Measurements from ENCODE around the gene ANKDD1A.

Gene ANKDD1A

GRCh38 chr15:64981812-64982431 is 70.2 kb downstream of the ANKDD1A start:
- no peak for DNase-seq

DNA sequence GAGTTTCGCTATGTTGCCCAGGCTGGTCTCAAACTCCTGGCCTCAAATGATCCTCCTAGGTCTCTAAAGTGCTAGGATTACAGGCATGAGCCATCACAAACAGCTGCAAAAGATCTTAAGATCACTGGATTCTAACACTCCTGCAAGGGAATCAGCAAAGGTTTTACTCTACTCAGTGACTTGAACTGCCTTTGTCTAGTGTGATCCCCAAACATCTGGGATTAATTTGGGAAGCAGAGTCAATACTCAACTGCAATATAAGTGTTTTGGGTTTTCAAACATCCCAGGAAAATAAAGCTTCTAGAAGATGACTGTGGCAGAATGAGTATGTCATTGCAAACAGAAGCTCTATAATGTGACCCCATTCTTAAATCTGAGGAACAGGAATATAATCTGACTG is 70.8 kb downstream of the ANKDD1A start:
- no peak for DNase-seq

DNA sequence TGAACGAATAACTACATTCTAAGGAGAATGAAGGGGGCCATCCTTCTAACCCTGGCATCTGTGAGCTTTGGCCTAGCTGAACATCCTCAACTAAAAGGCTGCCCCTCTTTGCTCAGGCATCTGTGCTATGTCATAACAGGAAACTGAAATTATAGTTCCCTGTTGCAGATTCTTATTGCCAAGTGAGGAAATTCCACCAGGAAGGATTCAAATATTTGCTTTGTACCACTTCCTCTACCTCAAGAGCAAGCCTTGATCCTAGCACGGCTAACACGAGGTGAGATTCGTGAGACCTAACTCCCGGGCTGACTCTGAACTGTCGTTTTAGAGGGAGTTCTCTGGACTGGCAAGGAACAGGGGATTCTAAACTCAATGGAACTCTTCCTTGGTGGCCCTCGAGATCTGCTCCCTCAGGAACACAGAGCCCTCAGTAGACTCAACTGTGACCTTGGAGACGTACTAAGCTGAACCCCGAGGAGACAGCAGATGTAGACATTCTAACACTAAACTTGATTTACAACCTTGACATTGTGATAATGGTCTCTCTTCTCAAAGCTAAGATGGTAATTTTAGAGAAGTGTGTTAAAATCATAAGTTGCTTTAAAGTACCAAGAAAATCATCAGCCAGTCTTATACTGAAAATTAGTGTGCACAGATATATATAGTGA is 73.8 kb downstream of the ANKDD1A start:
- DNase-seq, result no peak

- DNase-seq, result no peak
These were observed 75.4 kb downstream of the ANKDD1A start for GRCh38 chr15:64987136-64987535.

GRCh38 chr15:64989416-64990167 is 77.9 kb downstream of the ANKDD1A start, which contains the start of gene SPG21:
TSS of gene SPG21 (minus strand) at chr15:64989914. CDS start at chr15:64983569, 6,345 bp downstream.
- DNase-seq, result peak; percentile 57

DNA sequence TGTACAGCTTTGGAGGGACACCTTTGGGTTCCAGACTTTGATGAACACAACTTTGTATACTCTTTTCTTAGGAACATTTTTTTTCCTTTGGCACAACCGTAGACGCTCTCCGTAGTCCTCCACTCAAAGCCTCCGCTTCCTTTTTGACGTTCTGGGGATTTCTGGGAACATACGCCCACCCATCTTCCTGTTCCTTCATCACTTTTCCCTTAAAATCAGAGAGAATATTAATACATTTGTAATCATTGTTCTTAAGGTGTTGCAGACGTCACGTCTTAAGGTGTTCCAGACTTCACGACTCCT is 78.4 kb downstream of the ANKDD1A start:
- DNase-seq, result no peak

GRCh38 chr15:64991536-64992135 is 79.9 kb downstream of the ANKDD1A start:
- DNase-seq, result no peak

- no peak for DNase-seq
These were observed 81.6 kb downstream of the ANKDD1A start for GRCh38 chr15:64993290-64993689.

DNA sequence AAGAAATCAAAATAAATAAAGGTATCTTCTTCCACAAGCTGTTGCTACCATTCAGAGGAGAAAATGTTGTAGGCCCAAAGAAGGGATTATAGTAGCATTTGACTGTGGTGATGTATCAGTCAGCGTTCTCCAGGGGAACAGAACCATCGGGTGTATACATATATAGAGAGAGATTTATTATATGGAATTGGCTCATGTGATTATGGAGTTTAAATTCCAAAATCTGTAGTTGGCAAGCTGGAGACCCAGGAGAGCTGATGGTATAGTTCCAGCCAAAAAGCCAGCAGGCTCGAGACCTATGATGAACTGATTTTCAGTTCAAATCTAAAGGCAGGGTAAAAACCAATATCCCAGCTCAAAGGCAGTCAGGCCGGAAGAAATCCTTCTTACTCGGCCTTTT is 85.4 kb downstream of the ANKDD1A start:
- DNase-seq, result no peak

DNA sequence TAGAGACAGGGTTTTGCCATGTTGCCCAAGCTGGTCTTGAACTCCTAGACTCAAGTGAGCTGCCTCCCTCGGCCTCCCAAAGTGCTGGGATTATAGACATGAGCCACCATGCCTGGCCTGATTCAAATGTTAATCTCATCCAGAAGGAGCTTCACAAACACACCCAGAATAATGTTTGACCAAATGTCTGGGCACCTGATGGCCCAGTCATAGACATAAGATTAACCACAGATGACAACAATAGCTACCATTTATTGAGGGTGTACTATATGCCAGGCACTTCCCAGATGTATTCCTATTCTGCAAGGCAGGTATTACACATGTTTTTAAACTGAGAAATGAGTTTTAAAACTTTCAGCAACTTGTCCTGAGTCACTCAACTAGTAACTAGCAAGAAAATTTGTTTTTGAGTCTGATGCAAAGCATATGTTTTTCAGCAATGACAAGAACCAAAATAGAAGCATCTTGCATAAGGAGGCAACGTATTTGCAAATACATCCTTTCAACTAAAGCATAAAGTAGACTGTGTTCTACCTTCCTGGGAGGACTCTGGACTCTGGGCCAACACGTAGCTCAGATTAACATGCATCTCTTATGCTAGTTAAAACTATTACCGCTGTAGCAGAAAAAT is 86.2 kb downstream of the ANKDD1A start:
- DNase-seq, result no peak

DNA sequence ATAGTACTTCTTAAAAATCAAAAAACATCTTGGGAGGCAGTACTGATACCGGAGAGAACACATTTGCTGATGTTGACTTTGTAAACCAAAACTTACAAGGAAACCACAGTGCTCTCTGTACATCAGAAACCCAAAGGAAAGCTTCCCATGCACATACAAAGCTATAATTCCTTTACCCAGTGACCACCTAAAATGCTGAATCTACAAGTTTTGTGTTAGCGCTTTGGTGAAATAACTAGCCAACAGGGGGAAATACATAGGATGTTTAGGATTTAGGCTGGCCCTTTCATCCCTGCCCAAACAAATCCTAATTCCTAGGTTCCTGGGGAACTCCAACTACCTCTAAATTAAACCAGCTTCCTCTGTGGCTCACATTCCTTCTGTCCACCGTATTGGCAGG is 93.3 kb downstream of the ANKDD1A start:
- DNase-seq, result no peak

GRCh38 chr15:65006876-65007275 is 95.2 kb downstream of the ANKDD1A start:
- DNase-seq, result no peak

Measured in cortex of kidney (tissue), 1 donor.